GM18867 (cell line): ENCODE measurements around the gene PTPRR.

Source experiments
- ATAC-seq: cut with Tn5 transposase; IDR thresholded peaks from one replicate; pipeline ENCODE4 v1.9.1; 2021; ENCODE audit warnings: mild to moderate bottlenecking, moderate library complexity; ENCODE audit not compliant: unreplicated experiment

PTPRR gene

GRCh38 chr12:70657616-70658286, 262.8 kb downstream of the PTPRR start:
- no peak for ATAC-seq

GRCh38 chr12:70652451-70652850, 268.1 kb downstream of the PTPRR start:
- ATAC-seq: no peak

GRCh38 chr12:70648831-70649230, 271.7 kb downstream of the PTPRR start:
- no peak for ATAC-seq

- ATAC-seq: no peak
Measured at GRCh38 chr12:70648191-70648590, 272.3 kb downstream of the PTPRR start.

GRCh38 chr12:70646850-70647249, 273.7 kb downstream of the PTPRR start:
- ATAC-seq: no peak

GRCh38 chr12:70645494-70646317, 274.8 kb downstream of the PTPRR start:
- no peak for ATAC-seq

- ATAC-seq: no peak
Measured at GRCh38 chr12:70644861-70645260, 275.7 kb downstream of the PTPRR start.

- no peak for ATAC-seq
Measured at GRCh38 chr12:70643939-70644338, 276.6 kb downstream of the PTPRR start.

- no peak for ATAC-seq
Measured at GRCh38 chr12:70641691-70642090, 278.8 kb downstream of the PTPRR start.

GRCh38 chr12:70640901-70641300, 279.6 kb downstream of the PTPRR start:
- ATAC-seq: no peak

GRCh38 chr12:70639535-70639934, 281.0 kb downstream of the PTPRR start:
- no peak for ATAC-seq

- no peak for ATAC-seq
Measured at GRCh38 chr12:70638639-70639360, 281.7 kb downstream of the PTPRR start.

GRCh38 chr12:70637303-70638085, 283.0 kb downstream of the PTPRR start, which contains the start of gene PTPRB:
TSS of gene PTPRB (minus strand) at chr12:70637429. CDS start at chr12:70637395, 34 bp downstream.
- no peak for ATAC-seq

- no peak for ATAC-seq
Measured at GRCh38 chr12:70635755-70636154, 284.8 kb downstream of the PTPRR start.

- ATAC-seq: no peak
Measured at GRCh38 chr12:70628701-70629480, 291.6 kb downstream of the PTPRR start.

GRCh38 chr12:70627677-70628076, 292.9 kb downstream of the PTPRR start:
- no peak for ATAC-seq

- no peak for ATAC-seq
Measured at GRCh38 chr12:70626180-70626579, 294.4 kb downstream of the PTPRR start.

GRCh38 chr12:70619471-70620152, 300.9 kb downstream of the PTPRR start:
- no peak for ATAC-seq

GRCh38 chr12:70618371-70618770, 302.2 kb downstream of the PTPRR start:
- ATAC-seq: no peak
